Measurements from ENCODE around the gene ANKS3. TPM values are rescaled to one million over a fixed set of nuclear protein-coding genes. Genes with fewer than 3 reads are reported as not detected.

The ANKS3 gene
- total and polyA plus RNA-seq, 2 of the 8 experiments (the other 6 are each of a cell fraction or from before 2014, with no cell fraction given): 15.5 to 23.9 TPM

GRCh38 chr16:4704913-4705312 is 29.2 kb downstream of the ANKS3 start:
- DNase-seq (ENCODE audit: low read depth in 1 of 2, low spot score in 2 of 2): no peak
- CTCF ChIA-PET (ENCODE audit: partially characterized antibody): interaction anchor here (0.7 to 1.1 kb wide), 4 partner anchors 10 to 190 kb away, joined by 3 to 9 read pairs (median 3); no protein-coding TSS in a partner anchor

More at GRCh38 chr16:4704913-4705312, 29.2 kb downstream of the ANKS3 start:
- no peak overlapping the region for H3K4me3 ChIP-seq (ENCODE audit: extremely low read depth in 1 of 4, insufficient read depth in 2 of 4, low read depth in 3 of 4, low read length in 4 of 4)
- no peak overlapping the region for H4K91ac ChIP-seq (replicated peaks; ENCODE audit: insufficient read length, low read length)
- WGBS, 2 experiments (ENCODE audit: extremely low coverage in 1 of 2, insufficient coverage in 1 of 2, insufficient read length in 1 of 2, insufficient replicate concordance in 2 of 2, low coverage in 1 of 2, low lambda C conversion rate in 2 of 2, missing lambda C conversion rate in 1 of 2): 96% methylated on average over 14 of the region's 14 CpGs; no CpG with 5 or more reads in 1 of the 2 experiments
- no peak overlapping the region for H2AFZ ChIP-seq (ENCODE audit: low read length)
- no peak overlapping the region for H2BK12ac ChIP-seq (ENCODE audit: low read depth, low read length)
- H3K14ac ChIP-seq (ENCODE audit: insufficient read length): no peak overlapping the region
- H3K79me2 ChIP-seq (ENCODE audit: control insufficient read depth in 1 of 2, insufficient read depth in 2 of 2, low read length in 2 of 2): no peaks in the 10 kb centered on the region
- POLR2A ChIA-PET (ENCODE audit: partially characterized antibody): interaction anchor here (0.7 to 4.2 kb wide), 2 partner anchors 10 to 22 kb away, joined by 3 to 59 read pairs; partner anchors contain the start of gene NUDT16L1
- no peak overlapping the region for H3K9ac ChIP-seq (replicated peaks in 1 of 4; ENCODE audit: extremely low read depth in 1 of 4, low read depth in 3 of 4, low read length in 3 of 4)
- H3K23ac ChIP-seq (ENCODE audit: insufficient read length): no peak overlapping the region
- H4K20me1 ChIP-seq (replicated peaks in 1 of 2; ENCODE audit: control insufficient read depth in 1 of 2, insufficient read depth in 2 of 2, low read length in 2 of 2): peaks cover 0 to 12% of the 10 kb centered on the region in 2 experiments
- H2BK20ac ChIP-seq (ENCODE audit: low read length): no peak overlapping the region
- no peak overlapping the region for H2AK5ac ChIP-seq (ENCODE audit: low read depth, low read length)
- H3K23me2 ChIP-seq (ENCODE audit: low read depth, low read length): no peaks in the 10 kb centered on the region
- peaks cover 4 to 31% (median 21%) of the 10 kb centered on the region in 4 experiments for H3K36me3 ChIP-seq (ENCODE audit: control insufficient read depth in 2 of 4, insufficient read depth in 4 of 4, low read length in 3 of 4)
- H3K4me1 ChIP-seq (replicated peaks in 1 of 4; ENCODE audit: control insufficient read depth in 3 of 4, insufficient read depth in 4 of 4, low read length in 3 of 4): no peaks in the 10 kb centered on the region
- no peak overlapping the region for H2BK15ac ChIP-seq (ENCODE audit: low read length)
- no peak for TF ChIP-seq ASH2L (IDR thresholded peaks at IDR 0.05; ENCODE audit: low read length)
- TF ChIP-seq SIRT6 (IDR thresholded peaks at IDR 0.05; ENCODE audit: low read length): no peak
- no peak for TF ChIP-seq EGR1 (IDR thresholded peaks at IDR 0.05; ENCODE audit: borderline replicate concordance, low read depth, low read length)
- TF ChIP-seq NRF1 (IDR thresholded peaks at IDR 0.05; ENCODE audit: low read depth, low read length): no peak
- no peak for TF ChIP-seq MAX (IDR thresholded peaks at IDR 0.05)
- TF ChIP-seq MAFK (IDR thresholded peaks at IDR 0.05; ENCODE audit: low read depth, low read length): no peak
- TF ChIP-seq KDM4A (IDR thresholded peaks at IDR 0.05; ENCODE audit: low read depth, low read length, severe bottlenecking): no peak
- no peak for TF ChIP-seq TBP (IDR thresholded peaks at IDR 0.05; ENCODE audit: low read depth, low read length)
- no peak for TF ChIP-seq CREB1 (IDR thresholded peaks at IDR 0.05)
- TF ChIP-seq NANOG (IDR thresholded peaks at IDR 0.05; ENCODE audit: insufficient read depth, low read depth, low read length, poor library complexity, severe bottlenecking): no peak
- H3K4ac ChIP-seq (replicated peaks; ENCODE audit: insufficient read length, low read depth, low read length): no peak overlapping the region
- no peak for FAIRE-seq
- no peak overlapping the region; the same call in 1 of the 2 replicates for H2BK5ac ChIP-seq (ENCODE audit: low read depth, low read length)
- no peak overlapping the region for H4K5ac ChIP-seq (ENCODE audit: insufficient read length, low read depth, low read length)
- no peak overlapping the region for H3K27ac ChIP-seq (ENCODE audit: low read depth, low read length)
- no peak overlapping the region for H2BK120ac ChIP-seq (replicated peaks; ENCODE audit: low read depth, low read length)
- no peaks in the 10 kb centered on the region for H3K27me3 ChIP-seq (replicated peaks in 1 of 4; ENCODE audit: control insufficient read depth in 3 of 4, extremely low read depth in 1 of 4, insufficient read depth in 3 of 4, low read length in 3 of 4)
- H4K8ac ChIP-seq (ENCODE audit: extremely low read depth, insufficient read depth, low read length): no peak overlapping the region
- H3K79me1 ChIP-seq (ENCODE audit: low read depth, low read length): no peaks in the 10 kb centered on the region; the same call in 1 of the 2 replicates
- no peak overlapping the region for H3K4me2 ChIP-seq (ENCODE audit: insufficient read depth in 1 of 2, low read depth in 2 of 2, low read length in 2 of 2)
- H3K18ac ChIP-seq (ENCODE audit: extremely low read depth, low read length): no peak overlapping the region
- H3K56ac ChIP-seq (replicated peaks; ENCODE audit: insufficient read length, low read depth, low read length): no peak overlapping the region
- H3K9me3 ChIP-seq (ENCODE audit: insufficient read depth in 2 of 2, low read depth in 1 of 2, low read length in 1 of 2): no peaks in the 10 kb centered on the region

All from H1 (cell line).